ENCODE results near the gene PSMB11. TPM values are rescaled to one million over a fixed set of nuclear protein-coding genes. Genes with fewer than 3 reads are reported as not detected.
A peak's percentile ranks its signal among the peaks of the same experiment; 100 is the strongest.

PSMB11 gene
- total RNA-seq, 2 donors from 2014 or later, result not detected

DNA sequence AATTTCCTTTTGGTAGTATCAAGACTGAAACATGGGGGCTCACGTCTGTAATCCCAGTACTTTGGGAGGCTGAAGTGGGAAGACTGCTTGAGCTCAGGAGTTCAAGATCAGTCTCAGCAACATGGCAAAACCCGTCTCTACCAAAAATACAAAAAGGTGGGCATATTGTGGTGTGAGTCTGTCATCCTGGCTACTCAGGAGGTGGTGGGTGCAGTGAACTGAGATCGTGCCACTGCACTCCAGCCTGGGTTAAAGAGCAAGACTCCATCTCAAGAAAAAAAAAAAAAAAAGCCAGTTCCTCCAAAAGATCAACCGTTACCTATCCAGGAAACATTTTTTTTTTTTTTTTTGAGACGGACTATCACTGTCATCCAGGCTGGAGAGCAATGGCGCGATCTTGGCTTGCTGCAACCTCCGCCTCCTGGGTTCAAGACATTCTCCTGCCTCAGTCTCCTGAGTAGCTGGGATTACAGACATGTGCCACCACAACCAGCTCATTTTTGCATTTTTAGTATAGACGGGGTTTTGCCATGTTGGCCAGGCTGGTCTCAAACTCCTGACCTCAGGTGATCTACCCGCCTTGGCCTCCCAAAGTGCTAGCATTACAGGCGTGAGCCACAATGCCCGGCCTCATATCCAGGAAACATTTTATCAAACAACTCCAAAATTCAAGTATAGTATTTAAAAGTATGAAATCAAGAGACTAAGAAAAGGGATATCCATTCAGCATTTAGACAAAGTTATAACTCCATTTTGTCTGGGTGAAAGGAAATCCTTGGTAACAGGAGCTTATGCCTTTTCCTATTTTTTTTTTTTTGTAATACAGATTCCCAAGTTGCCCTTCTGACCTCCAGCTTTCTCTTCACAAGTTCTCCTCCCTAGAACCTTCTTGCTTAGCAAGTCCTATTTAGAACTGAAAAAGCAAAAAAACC is 49.5 kb downstream of the PSMB11 start:
- Mint-ChIP-seq H3K27ac (peak overlapping the region; percentile 82), H3K9me3 (no peaks in the 10 kb centered on the region), H3K36me3 (ENCODE audit: low read depth) (peaks cover 74% of the 10 kb centered on the region), H3K4me3 (no peak overlapping the region), H3K27me3 (no peaks in the 10 kb centered on the region), H3K4me1 (peaks cover 22% of the 10 kb centered on the region)
- no peak for ATAC-seq (replicated peaks)

DNA sequence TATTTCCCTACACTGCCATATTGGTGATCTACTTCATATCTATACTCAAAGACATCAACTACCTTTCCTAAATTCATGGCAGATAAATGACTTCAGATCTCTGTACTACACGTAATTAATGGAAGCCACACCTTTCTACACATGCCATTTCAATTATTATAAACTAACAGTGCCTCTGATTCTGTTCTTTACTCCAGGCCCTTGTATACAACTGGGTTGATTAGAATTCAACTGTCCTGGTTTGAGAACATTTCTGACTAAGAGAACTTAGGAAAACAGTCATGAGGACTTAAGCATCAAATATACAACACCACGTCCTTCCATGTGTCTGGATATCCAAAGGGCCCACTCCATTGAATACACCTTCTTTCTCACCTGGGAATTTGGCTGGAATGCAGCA is 51.1 kb downstream of the PSMB11 start:
- no peaks in the 10 kb centered on the region for H3K9me3 Mint-ChIP-seq
- no peaks in the 10 kb centered on the region for H3K27me3 Mint-ChIP-seq
- H3K36me3 Mint-ChIP-seq (ENCODE audit: low read depth), result peaks cover 74% of the 10 kb centered on the region
- no peak for ATAC-seq (replicated peaks)
- no peak overlapping the region for H3K4me3 Mint-ChIP-seq
- peaks cover 24% of the 10 kb centered on the region for H3K4me1 Mint-ChIP-seq
- no peak overlapping the region for H3K27ac Mint-ChIP-seq

DNA sequence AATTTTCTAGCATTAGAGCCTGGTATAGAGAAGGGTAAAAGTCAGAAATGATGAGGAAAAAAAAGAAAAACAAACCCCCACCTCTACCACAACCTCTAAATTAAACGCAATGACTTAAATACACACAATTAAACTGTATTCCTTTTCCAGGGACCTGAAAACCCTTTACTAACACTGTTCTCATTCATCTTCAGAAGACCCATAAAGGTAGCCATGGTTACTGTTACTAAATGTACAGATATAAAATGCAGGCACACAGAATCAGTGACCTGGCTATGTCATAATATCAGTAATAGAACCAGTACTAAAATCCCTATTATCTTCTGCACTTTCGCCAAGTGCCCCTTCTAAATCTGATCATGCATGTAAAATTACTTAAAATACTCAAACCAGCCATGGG is 51.5 kb downstream of the PSMB11 start:
- Mint-ChIP-seq H3K27ac (no peak overlapping the region), H3K9me3 (no peaks in the 10 kb centered on the region), H3K27me3 (no peaks in the 10 kb centered on the region), H3K4me1 (peaks cover 24% of the 10 kb centered on the region), H3K36me3 (ENCODE audit: low read depth) (peaks cover 74% of the 10 kb centered on the region), H3K4me3 (no peak overlapping the region)
- ATAC-seq (replicated peaks), result no peak

Other genes starting within 250 kb of the PSMB11 start
- under 1 TPM; 0.15 to 0.71 TPM for gene SLC7A7, start 226.8 kb upstream of the PSMB11 start, total RNA-seq
- gene MRPL52, start 212.3 kb upstream of the PSMB11 start, total RNA-seq, result 100 to 1,000 TPM in 1 of 2 donors, 10 to 100 TPM in 1; 90.4 to 142 TPM
- gene MMP14, start 205.6 kb upstream of the PSMB11 start, total RNA-seq, result 1 to 10 TPM; 1.5 to 2.1 TPM
- 10 to 100 TPM; 61.3 to 78.1 TPM for gene LRP10, start 170.5 kb upstream of the PSMB11 start, total RNA-seq
- gene REM2, start 159.0 kb upstream of the PSMB11 start, total RNA-seq, result 1 to 10 TPM in 1 of 2 donors, under 1 TPM in 1; 0.56 to 1.3 TPM
- gene RBM23, start 123.1 kb upstream of the PSMB11 start, total RNA-seq, result 10 to 100 TPM; 69.5 to 70.5 TPM
- 100 to 1,000 TPM in 1 of 2 donors, 10 to 100 TPM in 1; 61.7 to 127 TPM for gene PRMT5, start 112.8 kb upstream of the PSMB11 start, total RNA-seq
- gene HAUS4, start 85.1 kb upstream of the PSMB11 start, total RNA-seq, result 10 to 100 TPM; 60.6 to 78.5 TPM
- gene AJUBA, start 59.7 kb upstream of the PSMB11 start, total RNA-seq, result 1 to 10 TPM; 1.1 to 7.5 TPM
- gene C14orf93, start 32.1 kb upstream of the PSMB11 start, total RNA-seq, result 1 to 10 TPM; 8.5 to 9.6 TPM
- gene PSMB5, start 7.3 kb upstream of the PSMB11 start, total RNA-seq, result 100 to 1,000 TPM in 1 of 2 donors, 10 to 100 TPM in 1; 85.8 to 151 TPM
- gene CDH24, start 15.3 kb downstream of the PSMB11 start, total RNA-seq, result under 1 TPM; 0.48 TPM
- gene ACIN1, start 52.9 kb downstream of the PSMB11 start, total RNA-seq, result 100 to 1,000 TPM; 187 to 214 TPM
- gene C14orf119, start 53.3 kb downstream of the PSMB11 start, total RNA-seq, result 10 to 100 TPM; 40.3 to 53.4 TPM
- gene CIROP, start 62.8 kb downstream of the PSMB11 start, total RNA-seq, result not detected
- gene CEBPE, start 77.0 kb downstream of the PSMB11 start, total RNA-seq, result not detected
- gene SLC7A8, start 141.4 kb downstream of the PSMB11 start, total RNA-seq, result under 1 TPM; 0.61 to 0.69 TPM
- not detected for gene RNF212B, start 195.7 kb downstream of the PSMB11 start, total RNA-seq
- gene HOMEZ, start 243.9 kb downstream of the PSMB11 start, total RNA-seq, result 10 to 100 TPM in 1 of 2 donors, 1 to 10 TPM in 1; 8.4 to 10.3 TPM